Measurements from ENCODE around the gene PSMG2. TPM values are rescaled to one million over a fixed set of nuclear protein-coding genes. Genes with fewer than 3 reads are reported as not detected.

PSMG2 gene
- total RNA-seq, 6 donors from 2014 or later = 28.0 to 84.0 (median 62.6) TPM

- DNase-seq (peak; percentile 86 to 95), ATAC-seq (ENCODE audit: low FRiP score in 2 of 2) (peak; percentile 87 to 93)
- no peaks in the 10 kb centered on the region for H3K9me3 ChIP-seq
- peak in 4 of 6 experiments; percentile 10 to 34 (median 25) for TF ChIP-seq CTCF (IDR thresholded peaks at IDR 0.05)
- TF ChIP-seq POLR2AphosphoS5 (IDR thresholded peaks at IDR 0.05) = peak in 1 of 2 donors; percentile 57
- TF ChIP-seq POLR2A (IDR thresholded peaks at IDR 0.05) = peak in 2 of 4 donors; percentile 64 to 84
- TF ChIP-seq EP300 (IDR thresholded peaks at IDR 0.05) = no peak
- 0 to 1% methylated on average over 8 to 36 of the region's 112 CpGs for WGBS, 2 donors
- no peaks in the 10 kb centered on the region for H3K27me3 ChIP-seq
- peaks cover 21 to 40% (median 30%) of the 10 kb centered on the region in 4 donors for H3K4me1 ChIP-seq
- no peaks in the 10 kb centered on the region for H3K36me3 ChIP-seq
- peak within 1 kb of the TSS; percentile 81 to 93 (median 86) for H3K4me3 ChIP-seq
- H3K27ac ChIP-seq = peak within 1 kb of the TSS; percentile 93 to 98 (median 96)
Measured at GRCh38 chr18:12657684-12658425, 45.0 kb upstream of the PSMG2 start, which contains the start of gene SPIRE1. Gene SPIRE1 (minus strand): TSS chr18:12658107. CDS start chr18:12657866, 241 bp downstream.

- DNase-seq = peak in 1 of 2 donors; percentile 32
- Histone ChIP-seq H3K4me3 (peak overlapping the region; percentile 68 to 93 (median 86)), H3K27ac (peak overlapping the region; percentile 93 to 98 (median 96)), H3K9me3 (no peaks in the 10 kb centered on the region), H3K36me3 (no peaks in the 10 kb centered on the region), H3K27me3 (no peaks in the 10 kb centered on the region), H3K4me1 (peaks cover 14 to 38% (median 25%) of the 10 kb centered on the region in 4 donors)
- WGBS, 2 donors = 24 to 55% methylated on average over 16 to 36 of the region's 42 CpGs
- TF ChIP-seq POLR2A (IDR thresholded peaks at IDR 0.05) (no peak), POLR2AphosphoS5 (IDR thresholded peaks at IDR 0.05) (no peak)
- ATAC-seq (ENCODE audit: low FRiP score in 2 of 2) = peak; percentile 50 to 68
Measured at GRCh38 chr18:12658426-12659138, 44.3 kb upstream of the PSMG2 start.

- Histone ChIP-seq H3K27me3 (no peaks in the 10 kb centered on the region), H3K4me1 (peaks cover 11 to 33% (median 23%) of the 10 kb centered on the region in 4 donors), H3K36me3 (no peaks in the 10 kb centered on the region), H3K27ac (peak overlapping the region in 1 of 4 donors; percentile 18), H3K9me3 (no peaks in the 10 kb centered on the region), H3K4me3 (no peak overlapping the region)
- ATAC-seq (ENCODE audit: low FRiP score in 2 of 2) (peak; percentile 51 to 64), DNase-seq (peak in 1 of 2 donors; percentile 27)
- TF ChIP-seq POLR2A (IDR thresholded peaks at IDR 0.05) (no peak), POLR2AphosphoS5 (IDR thresholded peaks at IDR 0.05) (no peak), EP300 (IDR thresholded peaks at IDR 0.05) (peak in 1 of 4 donors; percentile 4), CTCF (IDR thresholded peaks at IDR 0.05) (peak; percentile 82 to 92 (median 87))
- WGBS, 2 donors = 71 to 81% methylated on average over 9 of the region's 9 CpGs
Measured at GRCh38 chr18:12659904-12660605, 42.8 kb upstream of the PSMG2 start.

GRCh38 chr18:12668041-12668440 is 34.8 kb upstream of the PSMG2 start:
- TF ChIP-seq POLR2AphosphoS5 (IDR thresholded peaks at IDR 0.05) = no peak
- TF ChIP-seq POLR2A (IDR thresholded peaks at IDR 0.05) = no peak
- no peak for TF ChIP-seq CTCF (IDR thresholded peaks at IDR 0.05)
- no peak for TF ChIP-seq EP300 (IDR thresholded peaks at IDR 0.05)
- WGBS, 2 donors = 92 to 96% methylated on average over 5 of the region's 5 CpGs

More at GRCh38 chr18:12668041-12668440, 34.8 kb upstream of the PSMG2 start:
- Histone ChIP-seq H3K27ac (no peak overlapping the region), H3K4me3 (no peak overlapping the region), H3K4me1 (no peaks in the 10 kb centered on the region), H3K27me3 (no peaks in the 10 kb centered on the region), H3K9me3 (no peaks in the 10 kb centered on the region), H3K36me3 (peaks cover 0 to 15% (median 1%) of the 10 kb centered on the region in 4 donors)
- no peak for ATAC-seq (ENCODE audit: low FRiP score in 2 of 2)
- no peak for DNase-seq

Data from upper lobe of left lung (tissue), 6 donors.